ENCODE results near the gene MBD6.

Gene MBD6

DNA sequence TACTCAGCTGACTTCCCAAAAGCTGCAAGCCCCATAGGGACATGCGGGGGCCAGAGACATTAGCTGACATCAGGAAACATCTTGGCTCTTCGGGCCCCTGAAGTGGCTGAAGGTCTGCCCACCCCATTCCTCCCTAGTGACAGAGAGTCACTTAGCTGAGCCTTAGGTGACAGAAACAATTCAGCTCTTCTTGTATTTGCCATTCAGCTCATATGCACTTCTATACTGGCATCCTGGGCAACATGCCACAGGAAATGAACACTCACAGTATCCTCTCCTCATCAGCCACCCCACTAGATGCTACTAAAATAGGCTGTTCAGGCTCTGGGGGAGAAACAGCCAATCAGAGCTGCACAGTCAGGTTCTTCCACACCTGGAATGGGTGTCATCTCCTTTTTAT is 21.0 kb downstream of the MBD6 start:
- peak in 1 of 2 donors; percentile 44 for DNase-seq
- peaks cover 0 to 6% of the 10 kb centered on the region in 2 donors for H3K27me3 ChIP-seq
- H3K9me3 ChIP-seq: no peaks in the 10 kb centered on the region
- peaks cover 0 to 36% (median 14%) of the 10 kb centered on the region in 3 donors for H3K36me3 ChIP-seq
- no peak overlapping the region for H3K4me3 ChIP-seq
- peaks cover 0 to 28% (median 19%) of the 10 kb centered on the region in 4 donors for H3K4me1 ChIP-seq
- TF ChIP-seq CTCF (IDR thresholded peaks at IDR 0.05): no peak
- H3K27ac ChIP-seq: no peak overlapping the region
- intact Hi-C loops (cut with DNase I; ENCODE audit: low total_unique reads): no loop called here

DNA sequence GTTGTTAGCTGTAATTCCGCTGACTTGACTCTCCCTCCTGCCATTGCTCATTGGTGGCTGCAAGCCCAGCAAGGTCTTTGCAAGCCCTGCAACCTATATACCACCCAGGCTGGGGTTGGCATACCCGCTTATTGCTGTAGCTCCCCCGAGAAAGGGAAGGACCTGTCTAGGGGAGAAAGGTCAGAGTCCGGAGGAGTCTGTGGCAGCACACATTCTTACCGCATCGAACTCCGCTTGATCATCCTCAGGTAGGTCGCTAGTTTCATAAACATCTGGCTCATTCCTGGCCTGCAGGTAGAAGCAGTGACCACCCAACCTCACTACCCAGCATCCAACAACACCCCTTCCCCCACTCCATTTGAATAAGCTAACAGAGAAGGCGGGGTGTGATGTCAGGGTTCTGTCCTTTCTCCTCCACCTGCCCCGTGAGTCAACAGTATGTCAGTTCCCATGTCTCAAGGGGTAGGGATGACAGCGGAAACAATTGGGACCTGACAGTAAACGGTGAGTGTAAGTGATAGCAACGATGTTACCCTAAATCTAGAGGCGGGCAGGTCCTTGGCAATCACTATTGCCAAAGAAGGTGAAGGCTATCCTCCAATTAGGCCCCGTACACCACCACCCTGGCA is 23.3 kb downstream of the MBD6 start:
- H3K36me3 ChIP-seq: peaks cover 0 to 18% (median 6%) of the 10 kb centered on the region in 3 donors
- no peak for TF ChIP-seq CTCF (IDR thresholded peaks at IDR 0.05)
- H3K27ac ChIP-seq: peak overlapping the region; percentile 89 to 90
- H3K4me3 ChIP-seq: peak overlapping the region; percentile 96 to 97
- peak in 1 of 2 donors; percentile 50 for DNase-seq
- intact Hi-C loops (cut with DNase I; ENCODE audit: low total_unique reads): no loop called here
- H3K4me1 ChIP-seq: peaks cover 0 to 40% (median 28%) of the 10 kb centered on the region in 4 donors
- H3K27me3 ChIP-seq: peaks cover 0 to 27% of the 10 kb centered on the region in 2 donors
- no peaks in the 10 kb centered on the region for H3K9me3 ChIP-seq

DNA sequence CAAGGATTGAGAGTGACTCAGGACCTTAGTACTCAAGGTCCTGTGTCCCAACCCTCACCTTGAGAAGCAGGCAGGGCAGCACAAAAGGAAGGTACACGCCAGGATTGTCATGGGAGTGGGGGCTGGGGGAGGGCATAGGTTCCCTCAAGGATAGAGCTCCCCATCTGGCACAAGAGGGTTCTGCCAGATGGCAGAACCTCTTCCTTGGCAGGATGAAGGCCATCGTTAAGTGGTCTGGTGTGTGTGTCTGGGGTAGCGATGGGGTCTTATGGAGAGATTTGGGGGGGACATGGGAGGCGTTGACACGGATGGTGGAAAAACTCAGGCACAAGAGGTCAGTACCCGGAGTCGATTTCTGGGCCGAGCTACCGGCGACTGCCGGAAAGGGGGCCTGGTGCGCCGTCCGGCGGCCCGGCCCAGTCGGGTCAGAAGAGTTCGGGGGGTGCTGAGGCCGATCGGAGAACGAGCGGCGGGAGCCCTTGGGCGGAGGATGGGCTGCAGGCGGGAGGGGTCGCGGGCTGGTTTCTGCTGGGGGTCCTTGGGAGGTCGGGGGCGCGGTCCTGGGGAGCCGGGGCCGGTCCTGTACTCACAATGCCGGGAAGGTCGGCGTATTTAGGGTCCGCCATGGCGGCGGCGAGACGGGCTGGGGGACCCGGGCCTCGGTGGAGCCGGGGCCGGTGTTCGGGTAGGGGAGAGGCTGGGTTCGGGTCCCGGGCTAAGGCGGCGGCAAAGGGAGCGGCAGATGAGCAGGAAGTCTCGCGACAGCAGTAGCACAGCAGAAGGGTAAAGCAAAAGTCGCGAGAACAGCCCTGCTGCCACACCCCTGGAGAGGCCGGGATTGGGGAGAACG is 24.0 kb downstream of the MBD6 start, which contains the start of gene DCTN2:
Gene DCTN2, minus strand, starts transcription at position 755 of the 850 bp plus-strand sequence. Its CDS starts 129 bp downstream, at position 626.
- Histone ChIP-seq H3K36me3 (peaks cover 0 to 11% (median 3%) of the 10 kb centered on the region in 3 donors), H3K27ac (peak within 1 kb of the TSS; percentile 89 to 90), H3K4me3 (peak within 1 kb of the TSS; percentile 96 to 97), H3K9me3 (no peaks in the 10 kb centered on the region), H3K4me1 (peaks cover 0 to 40% (median 28%) of the 10 kb centered on the region in 4 donors), H3K27me3 (peaks cover 0 to 27% of the 10 kb centered on the region in 2 donors)
- peak; percentile 98 for DNase-seq
- intact Hi-C loops (cut with DNase I; ENCODE audit: low total_unique reads): no loop called here
- TF ChIP-seq CTCF (IDR thresholded peaks at IDR 0.05): no peak

GRCh38 chr12:57547288-57548012 is 24.8 kb downstream of the MBD6 start:
- peaks cover 0 to 3% (median 0%) of the 10 kb centered on the region in 3 donors for H3K36me3 ChIP-seq
- H3K4me3 ChIP-seq: peak overlapping the region; percentile 96 to 97
- peak overlapping the region; percentile 89 to 90 for H3K27ac ChIP-seq
- H3K4me1 ChIP-seq: peaks cover 0 to 40% (median 28%) of the 10 kb centered on the region in 4 donors
- H3K9me3 ChIP-seq: no peaks in the 10 kb centered on the region
- no peak for DNase-seq
- intact Hi-C loops (cut with DNase I; ENCODE audit: low total_unique reads): no loop called here
- no peak for TF ChIP-seq CTCF (IDR thresholded peaks at IDR 0.05)
- peaks cover 0 to 27% of the 10 kb centered on the region in 2 donors for H3K27me3 ChIP-seq

DNA sequence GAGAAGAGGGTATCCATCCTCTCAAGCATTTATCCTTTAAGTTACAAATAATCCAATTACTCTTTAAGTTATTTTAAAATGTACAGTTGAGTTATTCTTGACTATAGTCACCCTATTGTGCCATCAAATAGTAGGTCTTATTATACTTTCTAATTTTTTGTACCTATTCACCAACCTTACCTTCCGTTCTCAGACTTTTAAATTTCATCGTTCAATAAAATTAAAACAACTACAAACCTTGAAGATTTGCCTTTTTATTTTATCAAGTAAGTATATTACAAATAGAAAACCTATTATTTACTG is 25.3 kb downstream of the MBD6 start:
- no peak for TF ChIP-seq CTCF (IDR thresholded peaks at IDR 0.05)
- intact Hi-C loops (cut with DNase I; ENCODE audit: low total_unique reads): no loop called here
- Histone ChIP-seq H3K9me3 (no peaks in the 10 kb centered on the region), H3K27me3 (peaks cover 0 to 27% of the 10 kb centered on the region in 2 donors), H3K27ac (no peak overlapping the region), H3K36me3 (no peaks in the 10 kb centered on the region), H3K4me1 (peaks cover 0 to 40% (median 28%) of the 10 kb centered on the region in 4 donors), H3K4me3 (no peak overlapping the region)
- DNase-seq: no peak
